Forelimb muscle (tissue), 1 donor: ENCODE data around the gene GNAZ. TPM values are rescaled to one million over a fixed set of nuclear protein-coding genes. Genes with fewer than 3 reads are reported as not detected.

ENCODE experiments used
- DNase-seq: peaks from one replicate; pipeline ENCODE4 v3.0.0-alpha.2; 2013; ENCODE audit warnings: low read depth
- polyA plus RNA-seq: library from polyadenylated mRNA; unstranded; fragments of 120-200 nt; gene quantifications from one replicate; pipeline ENCODE4 v1.2.1, GENCODE V29; 2013; ENCODE audit not compliant: insufficient read length

GNAZ gene
- polyA plus RNA-seq, 1 donor: 2.7 TPM

DNA sequence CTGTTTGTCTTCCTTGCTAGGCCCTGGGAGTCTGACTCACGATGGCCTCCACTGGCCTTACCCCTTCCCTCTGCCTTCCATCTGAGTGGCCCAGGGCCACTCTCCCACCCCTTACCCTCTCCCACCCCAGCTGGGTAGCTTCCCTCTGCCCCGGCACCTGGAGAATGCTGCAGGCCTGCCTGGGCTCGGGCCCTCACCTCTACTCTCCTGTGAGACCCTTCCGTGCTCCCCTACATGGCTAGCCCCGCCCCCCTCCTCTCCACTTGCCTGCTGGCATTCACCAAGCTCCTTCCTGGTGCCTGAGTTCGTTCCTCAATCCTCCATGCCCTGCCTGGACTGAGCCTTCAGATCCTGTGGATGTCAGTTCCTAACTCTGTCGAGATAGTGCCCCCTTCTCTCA is 83.7 kb downstream of the GNAZ start:
- no peak for DNase-seq

DNA sequence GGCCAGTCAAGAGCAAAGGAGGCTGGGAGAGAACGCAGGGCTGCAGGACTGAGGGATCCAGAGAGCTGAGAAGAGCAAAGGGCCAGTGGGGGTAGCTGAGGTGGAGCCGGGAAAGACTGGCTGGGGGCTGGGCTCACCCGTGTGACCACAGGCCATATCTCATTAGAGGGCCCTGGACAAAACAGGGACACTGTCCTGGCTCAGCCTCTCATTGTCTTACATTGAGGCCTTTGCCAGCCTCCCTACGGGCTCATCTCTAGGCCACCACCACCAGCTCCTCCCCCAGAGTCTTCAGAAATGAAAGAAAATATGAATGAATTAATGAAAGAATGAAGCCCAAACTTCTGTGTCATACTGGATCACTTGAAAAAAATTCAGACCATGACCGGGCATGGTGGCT is 84.1 kb downstream of the GNAZ start:
- DNase-seq: no peak

- no peak for DNase-seq
These were observed 84.8 kb downstream of the GNAZ start for GRCh38 chr22:23155143-23155542.

DNA sequence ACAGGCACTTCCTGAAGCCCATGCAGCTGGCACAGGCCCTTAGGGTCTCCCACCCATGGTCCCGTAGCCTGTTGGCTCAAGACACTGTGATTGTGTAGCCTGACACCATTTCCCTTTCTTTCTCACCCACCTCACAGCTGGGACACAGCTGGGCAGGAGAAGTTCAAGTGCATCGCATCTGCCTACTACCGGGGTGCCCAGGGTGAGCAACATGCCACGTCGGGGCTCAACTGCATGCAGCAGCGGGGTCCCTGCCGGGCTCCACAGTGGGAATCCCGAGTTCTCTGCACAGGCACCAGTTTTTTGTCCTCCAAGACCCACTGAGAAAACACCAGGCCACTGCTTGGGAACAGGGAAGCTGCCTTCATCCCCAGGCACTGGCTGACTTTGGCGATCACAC is 85.5 kb downstream of the GNAZ start:
- DNase-seq: no peak

- no peak for DNase-seq
These were observed 86.0 kb downstream of the GNAZ start for GRCh38 chr22:23156286-23156685.

- no peak for DNase-seq
These were observed 87.5 kb downstream of the GNAZ start for GRCh38 chr22:23157560-23158515.

GRCh38 chr22:23158516-23159290 is 88.4 kb downstream of the GNAZ start:
- no peak for DNase-seq

DNA sequence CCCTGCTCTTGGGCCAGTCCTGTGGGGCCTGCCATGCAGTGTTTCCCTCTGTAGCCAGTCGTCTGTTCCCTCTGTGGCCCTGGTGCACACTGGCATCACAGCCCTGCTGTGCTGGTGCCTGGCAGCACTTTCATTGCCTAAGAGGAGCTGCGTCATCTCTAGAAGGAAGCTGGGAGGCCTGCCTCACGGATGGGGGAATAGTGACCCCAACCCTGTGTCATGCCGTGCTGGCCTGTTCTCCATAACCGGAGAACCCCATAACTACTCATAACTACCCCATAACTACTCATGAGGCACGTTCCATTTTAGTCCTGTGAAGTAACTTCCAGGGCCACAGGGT is 88.9 kb downstream of the GNAZ start:
- DNase-seq: no peak

GRCh38 chr22:23161029-23161428 is 90.7 kb downstream of the GNAZ start:
- no peak for DNase-seq

- DNase-seq: no peak
These were observed 91.3 kb downstream of the GNAZ start for GRCh38 chr22:23161574-23161973.

- DNase-seq: no peak
These were observed 93.3 kb downstream of the GNAZ start for GRCh38 chr22:23163665-23164064.

- no peak for DNase-seq
These were observed 93.8 kb downstream of the GNAZ start for GRCh38 chr22:23164091-23164490.

DNA sequence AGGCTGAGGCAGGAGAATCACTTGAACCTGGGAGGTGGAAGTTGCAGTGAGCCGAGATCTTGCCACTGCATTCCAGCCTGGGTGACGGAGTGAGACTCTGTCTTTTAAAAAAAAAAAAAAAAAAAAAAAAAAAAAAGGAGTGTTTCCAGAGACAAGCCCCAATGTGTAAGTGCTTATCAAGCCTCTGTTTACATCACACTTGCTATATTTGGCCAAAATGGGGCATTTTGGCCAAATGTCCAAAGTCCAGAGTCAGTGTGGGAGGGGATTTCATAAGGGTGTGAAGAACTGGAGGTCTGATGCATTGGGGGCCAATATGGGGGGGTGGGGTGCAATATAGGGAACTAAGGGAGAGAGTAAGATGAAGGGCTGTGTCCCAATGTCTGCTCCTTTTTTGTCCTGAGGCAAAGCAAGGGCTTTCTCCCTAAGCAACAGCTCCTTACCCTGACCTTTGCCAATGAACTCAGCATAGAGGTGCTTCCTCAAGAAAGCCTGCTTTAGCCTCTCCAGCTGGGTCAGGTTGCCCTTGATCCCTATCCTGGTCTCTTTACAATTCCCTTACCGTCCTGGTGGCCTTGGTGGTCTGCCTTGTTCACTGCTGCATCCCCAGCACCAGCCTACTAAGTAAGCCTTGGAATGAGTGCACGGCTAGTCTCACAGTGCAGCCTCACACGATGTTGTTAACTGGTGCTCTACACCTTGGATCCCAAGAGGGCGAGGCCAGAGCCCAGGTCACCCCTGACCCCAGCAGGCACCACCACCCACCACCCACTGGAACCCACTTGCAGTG is 95.9 kb downstream of the GNAZ start:
- DNase-seq: no peak

- no peak for DNase-seq
These were observed 96.7 kb downstream of the GNAZ start for GRCh38 chr22:23166841-23167616.

DNA sequence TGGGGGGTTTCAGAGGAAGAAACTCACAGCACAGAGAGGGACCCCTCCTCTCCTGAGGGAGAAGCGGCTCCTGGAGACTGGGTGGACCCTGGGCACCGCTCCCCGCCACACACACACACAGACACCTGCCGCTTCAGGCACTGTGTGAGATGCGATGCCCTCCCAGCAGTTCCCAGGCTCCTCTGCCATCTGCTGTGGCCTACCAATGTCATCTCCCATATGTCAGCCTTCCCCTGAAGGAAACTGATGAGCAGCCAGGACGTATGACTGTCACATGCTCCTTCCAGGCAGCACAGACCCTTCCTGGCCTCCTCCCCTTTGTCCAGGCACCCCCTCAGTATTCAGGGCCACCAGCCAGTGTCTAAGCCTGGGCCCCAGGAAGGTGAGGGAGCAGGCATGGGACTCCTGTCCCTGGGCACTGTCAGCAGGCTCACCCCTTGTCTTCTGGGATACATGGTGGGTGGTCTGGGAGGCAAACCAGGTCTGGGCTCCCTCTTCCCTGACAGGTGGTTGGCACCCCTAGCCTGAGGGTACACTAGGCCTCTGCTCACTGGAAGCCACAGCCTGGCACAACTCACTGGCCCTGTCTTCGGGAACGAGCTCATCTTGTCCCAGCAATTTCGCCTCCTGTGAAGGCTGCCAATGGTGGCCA is 98.2 kb downstream of the GNAZ start:
- DNase-seq: no peak

- no peak for DNase-seq
These were observed 98.7 kb downstream of the GNAZ start for GRCh38 chr22:23169043-23169406.

Other genes with a start within 250 kb of the GNAZ start
- gene IGLL5, start 182.7 kb upstream of the GNAZ start, polyA plus RNA-seq: not detected
- gene RSPH14, start 71.5 kb downstream of the GNAZ start, polyA plus RNA-seq: 0.32 TPM
- gene RAB36, start 75.0 kb downstream of the GNAZ start, polyA plus RNA-seq: 0.80 TPM
- gene BCR, start 110.0 kb downstream of the GNAZ start, polyA plus RNA-seq: 13.9 TPM